Amygdala (tissue), 56 donors: ENCODE measurements around the gene ADD1.
"Not testable (repeated sequence)": the region's sequence is repeated elsewhere in the genome, so short reads cannot be mapped to it uniquely, and the experiment has no call there.

ENCODE experiments used
- DNase-seq, 56 donors: peaks; one replicate each; lab custom pipeline; 2025; lab: John Stamatoyannopoulos, UW

Gene ADD1

GRCh38 chr4:2954358-2955185 lies 110.9 kb downstream of the ADD1 start:
- no peak for DNase-seq

DNA sequence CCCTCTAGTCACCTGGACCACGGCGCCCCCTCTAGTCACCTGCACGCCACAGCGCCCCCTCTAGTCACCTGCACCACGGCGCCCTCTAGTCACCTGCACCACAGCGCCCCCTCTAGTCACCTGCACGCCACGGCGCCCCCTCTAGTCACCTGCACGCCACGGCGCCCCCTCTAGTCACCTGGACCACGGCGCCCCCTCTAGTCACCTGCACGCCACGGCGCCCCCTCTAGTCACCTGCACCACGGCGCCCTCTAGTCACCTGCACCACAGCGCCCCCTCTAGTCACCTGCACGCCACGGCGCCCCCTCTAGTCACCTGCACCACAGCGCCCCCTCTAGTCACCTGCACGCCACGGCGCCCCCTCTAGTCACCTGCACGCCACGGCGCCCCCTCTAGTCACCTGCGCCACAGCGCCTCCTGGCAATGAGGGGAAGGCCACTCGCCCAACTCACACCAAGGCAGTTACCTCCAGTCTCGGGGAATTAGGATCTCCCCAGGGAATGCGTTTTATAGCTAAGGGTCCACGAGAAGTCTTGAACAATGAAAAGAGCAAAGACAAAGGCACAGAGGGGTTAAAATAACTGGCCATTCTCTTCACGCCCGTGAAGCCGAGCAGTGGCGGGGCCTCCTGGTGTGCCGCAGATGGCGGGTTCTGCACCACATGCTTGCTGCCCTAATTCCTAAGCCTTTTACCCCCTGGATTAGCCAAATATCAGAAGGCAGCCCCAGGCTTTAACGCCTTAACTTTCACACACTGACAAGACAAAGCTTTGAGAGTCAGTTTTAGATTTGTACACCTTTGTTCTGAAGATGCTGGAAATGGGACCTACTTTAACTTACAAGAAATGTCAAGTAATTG lies 111.8 kb downstream of the ADD1 start:
- not testable (repeated sequence) for DNase-seq

DNA sequence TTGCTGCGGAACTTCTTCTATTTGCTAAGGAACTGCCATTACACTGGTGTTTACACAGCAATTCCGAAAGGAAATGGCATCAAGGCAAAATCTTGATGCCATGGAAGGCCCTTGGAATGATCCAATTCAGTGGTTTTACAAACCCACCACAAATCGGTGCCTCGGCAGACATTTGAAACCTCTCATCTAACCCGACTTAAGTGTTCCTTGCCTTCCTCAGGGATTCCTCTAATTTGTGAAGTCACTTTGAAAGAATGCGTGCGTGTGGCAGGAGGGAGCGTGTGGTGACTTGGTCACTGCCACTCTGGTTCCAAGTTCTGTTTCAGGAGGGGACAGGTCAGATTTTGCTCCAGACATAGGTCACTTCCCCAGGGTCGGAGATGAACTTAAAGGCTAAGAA lies 114.8 kb downstream of the ADD1 start:
- no peak for DNase-seq

DNA sequence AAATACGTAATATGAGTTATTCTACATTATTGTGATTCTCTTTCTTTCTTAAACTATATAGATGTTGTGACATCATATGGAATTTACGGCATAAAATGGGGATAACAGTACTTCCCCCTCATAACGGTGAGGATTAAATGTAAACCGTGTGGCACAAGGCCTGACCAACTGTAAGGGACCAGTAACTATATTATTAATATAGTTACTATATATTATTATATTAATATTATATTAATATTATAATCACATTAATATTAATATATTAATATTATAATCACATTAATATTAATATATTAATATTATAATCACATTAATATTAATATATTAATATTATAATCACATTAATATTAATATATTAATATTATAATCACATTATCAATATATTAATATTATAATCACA lies 116.8 kb downstream of the ADD1 start:
- DNase-seq = not testable (repeated sequence)

DNA sequence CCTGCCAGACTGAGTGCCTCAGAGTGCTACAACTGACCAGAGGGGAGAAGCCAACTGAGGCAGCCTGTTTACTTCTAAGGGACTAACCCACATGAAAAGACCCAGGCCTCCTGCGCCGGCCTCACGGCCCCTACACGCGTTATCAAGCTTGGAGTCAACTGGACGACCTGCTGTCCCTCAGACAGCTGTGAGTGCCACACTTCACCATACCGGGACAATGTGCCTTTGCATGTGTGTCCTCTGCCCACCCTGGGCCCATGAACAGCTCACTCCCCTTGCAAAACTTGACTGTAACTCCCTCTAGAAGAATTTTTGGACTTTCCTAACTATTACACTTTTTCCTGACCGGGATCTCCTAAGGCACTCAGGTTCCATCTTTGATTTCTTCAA lies 117.8 kb downstream of the ADD1 start:
- DNase-seq = no peak

- no peak for DNase-seq
Observed at GRCh38 chr4:2961811-2962441, 118.3 kb downstream of the ADD1 start.

- peak in 12 of 56 donors; percentile 37 to 77 (median 58) for DNase-seq
Observed at GRCh38 chr4:2962614-2963174, 119.0 kb downstream of the ADD1 start.

GRCh38 chr4:2963175-2963965 lies 119.7 kb downstream of the ADD1 start, which contains the start of the genes GRK4 and NOP14:
TSS of gene GRK4 (plus strand) at chr4:2963571. CDS start at chr4:2964071, 500 bp downstream.
TSS of gene NOP14 (minus strand) at chr4:2963406. CDS start at chr4:2963319, 87 bp downstream.
- DNase-seq = peak; percentile 57 to 99 (median 94)

GRCh38 chr4:2963966-2964471 lies 120.4 kb downstream of the ADD1 start:
- DNase-seq = peak in 9 of 56 donors; percentile 35 to 68 (median 46)

- DNase-seq = no peak
Observed at GRCh38 chr4:2964706-2965258, 121.1 kb downstream of the ADD1 start.

GRCh38 chr4:2965262-2965661 lies 121.6 kb downstream of the ADD1 start:
- no peak for DNase-seq

DNA sequence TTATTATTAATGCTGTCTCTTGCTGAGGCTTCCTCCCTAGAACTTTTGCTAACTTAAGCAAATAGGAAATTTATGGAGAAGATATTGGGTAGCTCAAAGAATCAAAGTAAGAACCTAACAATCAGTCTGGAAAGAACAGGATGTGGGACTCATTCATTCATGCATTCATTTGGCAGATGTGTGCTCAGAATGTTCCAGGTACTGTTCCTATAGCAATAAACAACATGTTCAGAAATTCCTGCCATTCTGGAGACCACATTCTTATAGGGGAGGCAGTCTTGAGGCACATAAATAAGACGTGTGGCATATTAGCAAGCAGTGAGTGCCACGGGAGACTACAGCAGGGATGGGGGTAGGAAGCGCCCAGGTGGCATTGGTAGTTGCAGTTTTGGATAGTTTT lies 124.7 kb downstream of the ADD1 start:
- DNase-seq = no peak

DNA sequence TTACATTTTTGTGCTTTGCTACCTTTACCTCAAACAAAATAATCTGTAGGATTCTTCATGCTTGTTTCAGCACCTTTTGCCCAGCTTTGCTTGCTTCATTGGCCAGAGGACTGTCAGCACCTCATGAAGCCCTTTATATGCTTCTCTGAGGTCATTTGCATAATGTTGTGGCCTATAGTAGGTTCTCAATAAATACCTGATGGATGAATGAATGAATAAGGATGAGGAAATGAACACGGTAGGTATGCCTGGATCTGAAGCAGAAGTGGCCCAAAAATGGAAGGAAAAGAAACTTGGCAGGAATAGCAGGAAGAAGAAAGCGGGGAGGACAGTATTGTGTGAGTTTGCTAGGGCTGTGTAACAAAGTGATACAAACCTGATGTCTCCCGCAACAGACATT lies 127.6 kb downstream of the ADD1 start:
- DNase-seq = no peak

- DNase-seq = peak in 25 of 56 donors; percentile 10 to 63 (median 25)
Observed at GRCh38 chr4:2977211-2978088, 133.8 kb downstream of the ADD1 start.
